HUDEP-2 (cell line): ENCODE measurements around the gene AGXT2.
"Not testable (repeated sequence)": the region's sequence is repeated elsewhere in the genome, so short reads cannot be mapped to it uniquely, and the experiment has no call there.

Source experiments
- DNase-seq, 76 experiments: peaks; one replicate each; lab custom pipeline; 2025; ENCODE audit not compliant: unreplicated experiment in 76 of 76; lab: John Stamatoyannopoulos, UW

The AGXT2 gene

GRCh38 chr5:34976347-34976746 is 71.4 kb downstream of the AGXT2 start:
- no peak for DNase-seq

DNA sequence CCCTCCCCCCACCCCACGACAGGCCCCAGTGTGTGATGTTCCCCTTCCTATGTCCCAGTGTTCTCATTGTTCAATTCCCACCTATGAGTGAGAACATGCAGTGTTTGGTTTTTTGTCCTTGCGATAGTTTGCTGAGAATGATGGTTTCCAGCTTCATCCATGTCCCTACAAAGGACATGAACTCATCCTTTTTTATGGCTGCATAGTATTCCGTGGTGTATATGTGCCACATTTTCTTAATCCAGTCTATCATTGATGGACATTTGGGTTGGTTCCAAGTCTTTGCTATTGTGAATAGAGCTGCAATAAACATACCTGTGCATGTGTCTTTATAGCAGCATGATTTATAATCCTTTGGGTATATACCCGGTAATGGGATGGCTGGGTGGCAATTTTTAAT is 76.1 kb downstream of the AGXT2 start:
- not testable (repeated sequence) for DNase-seq

DNA sequence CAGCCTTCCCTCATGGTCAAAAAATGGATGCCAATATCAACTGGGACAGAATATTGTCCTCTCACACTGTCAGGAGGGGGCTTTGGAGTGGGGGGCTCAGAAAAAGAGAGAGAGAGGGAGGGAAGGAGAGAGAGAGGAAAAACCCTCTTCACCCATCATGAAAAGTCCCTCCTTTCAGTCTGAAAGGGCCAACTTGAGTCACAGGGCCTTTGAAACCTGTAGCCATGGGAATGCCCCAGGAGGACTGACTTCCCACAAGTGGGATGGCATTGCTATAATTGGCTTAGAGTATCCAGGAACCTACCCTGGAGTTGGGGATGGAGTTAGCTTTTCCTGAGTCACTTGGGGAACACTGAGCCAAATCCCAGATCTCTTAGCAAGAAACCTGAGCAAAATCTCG is 77.2 kb downstream of the AGXT2 start:
- DNase-seq, result no peak

GRCh38 chr5:34968258-34968657 is 79.5 kb downstream of the AGXT2 start:
- DNase-seq, result no peak

DNA sequence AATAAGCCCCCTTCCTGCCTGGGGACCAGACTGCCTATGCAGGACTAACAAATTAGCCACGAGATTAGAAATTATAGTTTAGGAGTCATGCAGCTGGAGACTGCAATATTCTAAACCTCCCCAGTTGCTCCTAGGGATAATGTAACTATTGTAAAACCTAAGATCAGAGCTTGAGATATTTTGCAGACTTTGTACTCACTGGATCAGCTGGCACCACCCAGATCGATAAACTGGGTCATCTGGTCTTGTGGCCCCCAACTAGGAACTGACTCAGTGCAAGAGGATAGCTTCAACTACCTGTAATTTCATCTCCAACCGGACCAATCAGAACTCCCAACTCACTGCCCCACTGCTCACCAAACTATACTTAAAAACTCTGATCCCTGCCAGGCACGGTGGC is 80.2 kb downstream of the AGXT2 start:
- DNase-seq, result no peak

DNA sequence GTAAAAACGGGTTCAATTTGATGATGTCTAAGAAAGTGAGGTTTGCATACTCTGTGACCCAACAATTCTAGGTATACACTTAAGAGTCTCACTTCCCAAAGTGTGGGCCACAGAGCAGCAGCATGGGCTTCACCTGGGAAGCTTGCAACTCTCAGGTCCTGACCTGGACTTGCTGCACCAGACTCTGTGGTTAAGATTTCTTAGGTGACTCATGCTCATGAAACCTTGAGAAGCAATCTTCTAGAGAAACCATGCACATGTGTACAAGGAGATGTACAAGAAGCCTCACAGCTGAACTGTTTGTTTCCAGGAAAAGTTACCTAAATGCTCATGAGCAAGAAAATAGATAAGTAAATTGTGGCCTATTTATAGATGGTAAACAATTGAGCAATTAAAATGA is 88.4 kb downstream of the AGXT2 start:
- DNase-seq, result no peak

DNA sequence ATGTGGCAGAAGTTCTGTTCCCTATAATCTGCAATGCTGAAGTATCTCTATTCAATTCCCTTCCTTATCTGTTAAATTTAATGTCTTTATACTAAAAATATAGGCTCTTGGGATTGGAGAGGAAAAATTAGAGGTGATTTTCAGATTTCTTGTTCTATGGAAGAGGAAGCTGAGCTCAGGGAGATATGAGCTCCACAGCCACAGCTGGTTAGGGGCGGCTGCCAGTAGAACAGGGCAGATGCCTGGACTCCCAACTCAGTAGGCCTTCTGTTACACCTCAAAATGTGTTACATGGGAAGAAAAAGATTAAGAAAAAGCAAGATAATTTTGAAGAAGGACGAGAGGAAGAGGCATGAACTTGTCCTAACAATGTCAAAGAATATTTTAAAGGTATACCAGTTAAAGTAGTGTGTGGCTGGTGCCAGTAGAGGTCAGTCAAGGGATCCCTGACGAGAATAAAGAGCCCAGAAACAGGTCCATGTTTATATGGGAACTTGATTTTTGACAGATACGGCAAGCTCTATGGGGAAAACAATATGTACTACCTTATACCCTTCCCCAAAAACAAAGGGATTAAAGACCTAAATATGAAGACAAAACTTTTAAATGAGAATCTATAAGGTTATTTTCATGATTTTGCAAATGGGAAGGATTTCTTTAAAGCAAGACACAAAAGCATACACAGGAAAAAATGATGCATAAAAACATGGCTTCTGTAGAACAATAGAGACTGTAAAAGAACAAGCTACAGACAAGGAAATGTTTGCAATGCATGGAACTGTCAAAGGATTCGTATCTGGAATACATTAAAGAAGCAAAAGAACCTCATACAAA is 89.7 kb downstream of the AGXT2 start:
- peak in 10 of 76 experiments; percentile 3 to 22 (median 8) for DNase-seq

DNA sequence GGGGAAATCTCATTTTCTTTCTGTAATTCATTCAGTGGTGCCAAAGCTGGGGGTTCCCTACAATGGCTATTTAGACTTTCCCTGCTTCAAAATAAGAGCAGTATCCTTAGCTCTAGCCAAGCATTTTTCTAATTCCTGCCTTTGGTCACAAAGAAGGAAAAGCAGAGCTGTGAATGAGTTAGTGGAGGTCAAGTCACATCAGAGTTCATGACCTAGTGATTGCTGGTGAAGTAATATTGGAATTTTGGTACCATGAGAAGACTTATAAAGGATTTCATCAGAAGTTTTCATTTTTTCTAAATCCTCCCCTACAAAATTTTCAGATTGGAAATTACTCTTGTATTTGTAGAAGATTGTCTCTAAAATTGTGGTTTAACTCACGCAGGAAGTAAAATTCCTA is 90.4 kb downstream of the AGXT2 start:
- DNase-seq, result no peak
